ENCODE results near the gene TBC1D4. TPM values are rescaled to one million over a fixed set of nuclear protein-coding genes. Genes with fewer than 3 reads are reported as not detected.
A peak's percentile ranks its signal among the peaks of the same experiment; 100 is the strongest.

TBC1D4 gene
- total RNA-seq, 2 donors from 2014 or later, result 64.3 to 162 TPM

DNA sequence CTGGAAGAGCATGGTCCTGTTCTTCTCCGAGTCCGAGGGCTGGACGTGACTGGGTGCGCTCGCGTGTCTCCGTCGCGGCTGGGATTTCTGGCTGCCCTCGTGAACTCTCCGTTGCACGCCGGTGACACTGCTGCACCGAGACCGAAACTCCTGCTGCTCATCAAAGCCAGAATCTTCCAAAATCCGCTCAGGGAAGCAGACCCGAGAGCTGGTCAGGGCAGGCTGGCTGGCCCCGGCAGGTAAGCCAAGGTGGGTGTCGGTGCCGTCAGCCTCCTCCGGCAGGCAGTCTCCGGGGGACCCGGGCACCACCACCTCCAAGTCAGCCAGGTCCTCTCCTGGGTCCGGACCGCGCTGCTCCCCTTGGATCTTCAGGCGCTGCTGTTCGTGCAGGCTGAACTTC lies 119.9 kb downstream of the TBC1D4 start:
- TF ChIP-seq, protein P1, sequence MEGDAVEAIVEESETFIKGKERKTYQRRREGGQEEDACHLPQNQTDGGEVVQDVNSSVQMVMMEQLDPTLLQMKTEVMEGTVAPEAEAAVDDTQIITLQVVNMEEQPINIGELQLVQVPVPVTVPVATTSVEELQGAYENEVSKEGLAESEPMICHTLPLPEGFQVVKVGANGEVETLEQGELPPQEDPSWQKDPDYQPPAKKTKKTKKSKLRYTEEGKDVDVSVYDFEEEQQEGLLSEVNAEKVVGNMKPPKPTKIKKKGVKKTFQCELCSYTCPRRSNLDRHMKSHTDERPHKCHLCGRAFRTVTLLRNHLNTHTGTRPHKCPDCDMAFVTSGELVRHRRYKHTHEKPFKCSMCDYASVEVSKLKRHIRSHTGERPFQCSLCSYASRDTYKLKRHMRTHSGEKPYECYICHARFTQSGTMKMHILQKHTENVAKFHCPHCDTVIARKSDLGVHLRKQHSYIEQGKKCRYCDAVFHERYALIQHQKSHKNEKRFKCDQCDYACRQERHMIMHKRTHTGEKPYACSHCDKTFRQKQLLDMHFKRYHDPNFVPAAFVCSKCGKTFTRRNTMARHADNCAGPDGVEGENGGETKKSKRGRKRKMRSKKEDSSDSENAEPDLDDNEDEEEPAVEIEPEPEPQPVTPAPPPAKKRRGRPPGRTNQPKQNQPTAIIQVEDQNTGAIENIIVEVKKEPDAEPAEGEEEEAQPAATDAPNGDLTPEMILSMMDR (IDR thresholded peaks at IDR 0.05), result no peak
- peak overlapping the region in 1 of 2 donors; percentile 85 for H3K27ac ChIP-seq
- H3K27me3 ChIP-seq, result no peaks in the 10 kb centered on the region
- H3K4me3 ChIP-seq, result no peak overlapping the region
- no peak for DNase-seq (ENCODE audit: low spot score)
- H3K36me3 ChIP-seq, result no peaks in the 10 kb centered on the region
- H3K9me3 ChIP-seq, result no peaks in the 10 kb centered on the region
- H3K4me1 ChIP-seq, result peaks cover 0 to 28% of the 10 kb centered on the region in 2 donors

DNA sequence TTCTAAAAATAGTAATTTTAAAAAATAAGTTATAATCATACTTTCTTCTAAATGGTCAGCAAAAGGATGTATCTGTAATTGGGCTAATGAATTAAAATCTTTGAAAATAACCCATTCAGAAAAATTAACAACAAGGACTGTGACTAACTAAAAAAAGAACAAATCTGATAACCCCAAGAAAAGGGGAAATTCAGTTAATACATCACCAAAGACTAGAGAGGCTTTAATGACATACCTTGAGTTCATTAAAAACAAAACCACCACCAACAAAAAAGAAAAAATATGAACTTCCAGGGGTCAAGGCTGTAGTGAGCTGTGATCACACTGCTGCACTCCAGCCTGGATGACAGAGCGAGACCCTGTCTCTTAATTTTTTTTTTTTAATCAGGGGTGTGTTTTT lies 121.8 kb downstream of the TBC1D4 start:
- DNase-seq (ENCODE audit: low spot score), result no peak
- H3K4me1 ChIP-seq, result peaks cover 0 to 15% of the 10 kb centered on the region in 2 donors
- no peak overlapping the region for H3K27ac ChIP-seq
- no peaks in the 10 kb centered on the region for H3K27me3 ChIP-seq
- no peak overlapping the region for H3K4me3 ChIP-seq
- no peaks in the 10 kb centered on the region for H3K36me3 ChIP-seq
- TF ChIP-seq, protein P1 (IDR thresholded peaks at IDR 0.05), result no peak
- no peaks in the 10 kb centered on the region for H3K9me3 ChIP-seq

DNA sequence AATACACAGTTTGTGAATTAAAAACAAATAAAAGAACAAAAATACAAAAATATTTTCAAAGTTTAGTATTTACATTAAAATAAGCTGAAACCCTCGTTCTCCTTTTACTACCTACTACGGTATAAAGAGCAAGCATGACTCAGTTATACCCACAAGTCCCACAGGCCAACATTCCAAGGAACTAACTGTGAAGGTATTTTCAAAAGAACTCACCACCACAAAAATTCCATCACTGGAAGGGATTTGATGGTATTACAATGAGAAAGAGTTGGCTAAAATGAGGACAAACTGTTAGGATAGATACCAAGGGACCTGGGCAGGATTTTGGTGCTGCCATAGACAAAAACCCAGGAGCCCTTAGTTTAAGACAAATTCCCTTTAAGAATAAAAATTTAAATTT lies 122.7 kb downstream of the TBC1D4 start:
- Histone ChIP-seq H3K36me3 (peaks cover 4% of the 10 kb centered on the region), H3K4me3 (no peak overlapping the region), H3K27me3 (no peaks in the 10 kb centered on the region), H3K9me3 (no peaks in the 10 kb centered on the region), H3K27ac (no peak overlapping the region), H3K4me1 (peaks cover 0 to 15% of the 10 kb centered on the region in 2 donors)
- no peak for DNase-seq (ENCODE audit: low spot score)
- TF ChIP-seq, protein P1 (IDR thresholded peaks at IDR 0.05), result no peak

DNA sequence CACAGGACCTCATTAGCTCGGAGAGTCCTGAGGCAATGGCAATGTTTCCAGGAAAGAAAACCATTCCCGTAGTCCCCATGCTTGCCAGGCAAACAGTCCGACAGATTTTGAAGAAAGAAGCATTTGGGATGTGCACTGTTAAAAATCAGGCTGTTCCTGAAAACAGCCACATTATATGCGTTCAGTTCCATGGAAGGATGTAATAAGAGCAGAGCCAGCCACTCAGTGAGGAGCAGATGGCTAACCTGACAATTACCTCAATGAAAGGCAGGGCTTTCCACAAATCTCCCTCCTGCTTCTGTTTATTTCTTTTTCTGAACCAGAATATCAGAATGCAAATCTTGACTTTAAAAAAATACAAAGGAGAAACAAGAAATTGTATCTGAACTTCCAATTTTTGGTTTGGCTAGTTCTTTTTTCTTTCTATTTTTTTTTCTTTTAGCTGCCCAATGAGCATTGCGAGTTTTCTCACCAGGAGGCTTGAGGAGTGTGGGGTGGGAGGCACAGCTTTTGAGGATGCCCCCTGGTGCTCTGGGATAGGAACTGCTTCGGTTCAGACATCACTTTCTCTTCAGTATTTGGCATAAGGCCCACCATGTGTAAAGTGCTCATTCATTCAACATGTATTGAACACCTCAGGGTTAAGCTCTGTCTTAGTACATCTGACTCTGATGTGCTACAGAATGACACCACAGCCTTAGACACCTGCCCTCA lies 124.2 kb downstream of the TBC1D4 start:
- no peak for DNase-seq (ENCODE audit: low spot score)
- TF ChIP-seq, protein P1 (IDR thresholded peaks at IDR 0.05), result peak; percentile 30 to 64

DNA sequence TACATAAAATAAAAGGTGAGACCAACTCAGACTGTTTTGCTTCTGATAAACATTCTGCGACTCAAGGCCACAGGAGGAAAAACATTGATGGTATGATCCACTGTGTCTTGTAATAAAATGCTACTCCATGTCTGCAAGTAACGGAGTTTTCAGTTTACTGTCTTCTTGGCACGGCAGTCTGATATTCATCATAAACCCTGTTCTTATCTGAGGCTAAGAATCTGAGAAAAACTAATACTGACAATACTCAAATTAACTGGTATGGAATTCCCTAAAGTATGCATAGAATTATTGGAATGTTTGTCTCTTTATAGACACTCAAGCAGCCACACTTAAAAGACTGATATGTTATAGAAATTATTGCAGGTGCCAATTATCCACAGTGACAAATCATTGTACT lies 125.5 kb downstream of the TBC1D4 start:
- Histone ChIP-seq H3K4me1 (peaks cover 0 to 22% of the 10 kb centered on the region in 2 donors), H3K4me3 (no peak overlapping the region), H3K27me3 (no peaks in the 10 kb centered on the region), H3K9me3 (no peaks in the 10 kb centered on the region), H3K36me3 (peaks cover 9% of the 10 kb centered on the region), H3K27ac (no peak overlapping the region)
- DNase-seq (ENCODE audit: low spot score), result no peak
- TF ChIP-seq, protein P1 (IDR thresholded peaks at IDR 0.05), result no peak

More for the DNA sequence above, 124.2 kb downstream of the TBC1D4 start:
- Histone ChIP-seq H3K4me1 (peaks cover 0 to 22% of the 10 kb centered on the region in 2 donors), H3K27ac (no peak overlapping the region), H3K36me3 (peaks cover 4% of the 10 kb centered on the region), H3K9me3 (no peaks in the 10 kb centered on the region), H3K27me3 (no peaks in the 10 kb centered on the region), H3K4me3 (no peak overlapping the region)

DNA sequence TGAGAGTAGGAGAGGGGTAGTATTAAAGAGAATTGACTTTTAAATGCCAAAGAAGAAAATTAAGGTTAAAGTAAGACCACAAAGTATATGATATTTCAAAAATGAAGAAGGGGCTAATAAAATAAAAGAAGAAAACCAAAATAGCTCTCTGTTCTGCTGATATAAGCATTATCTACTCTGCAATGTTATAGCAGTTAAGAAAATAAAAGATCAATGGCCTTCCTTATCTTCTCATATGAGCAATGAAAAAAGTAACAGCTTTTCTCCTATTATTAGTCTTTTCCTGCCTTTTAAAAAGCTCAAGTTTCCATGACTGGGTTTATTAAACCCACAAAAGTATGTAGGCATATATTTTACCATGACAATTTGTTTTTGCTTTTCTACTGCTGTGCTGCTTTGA lies 126.4 kb downstream of the TBC1D4 start:
- TF ChIP-seq, protein P1 (IDR thresholded peaks at IDR 0.05), result no peak
- no peaks in the 10 kb centered on the region for H3K9me3 ChIP-seq
- H3K36me3 ChIP-seq, result peaks cover 10% of the 10 kb centered on the region
- no peak overlapping the region for H3K4me3 ChIP-seq
- H3K27me3 ChIP-seq, result no peaks in the 10 kb centered on the region
- no peak for DNase-seq (ENCODE audit: low spot score)
- peaks cover 0 to 22% of the 10 kb centered on the region in 2 donors for H3K4me1 ChIP-seq
- no peak overlapping the region for H3K27ac ChIP-seq

All from right atrium auricular region (tissue), 2 donors.